C4-2B (cell line): ENCODE measurements around the gene INPPL1.

Experiments
- H3K27ac ChIP-seq: fragments of 450-650 bp; 2 replicates; pipeline ENCODE4 v1.5.1; 2017
- ZFX ChIP-seq: fragments of 450-650 bp; IDR thresholded peaks from 2 replicates; pipeline ENCODE4 v1.6.1; 2017
- TF ChIP-seq, protein P1 (sequence below): fragments of 450-650 bp; conservative IDR thresholded peaks from 2 replicates; pipeline ENCODE4 v1.5.1; 2017; ENCODE audit warnings: mild to moderate bottlenecking

The INPPL1 gene

DNA sequence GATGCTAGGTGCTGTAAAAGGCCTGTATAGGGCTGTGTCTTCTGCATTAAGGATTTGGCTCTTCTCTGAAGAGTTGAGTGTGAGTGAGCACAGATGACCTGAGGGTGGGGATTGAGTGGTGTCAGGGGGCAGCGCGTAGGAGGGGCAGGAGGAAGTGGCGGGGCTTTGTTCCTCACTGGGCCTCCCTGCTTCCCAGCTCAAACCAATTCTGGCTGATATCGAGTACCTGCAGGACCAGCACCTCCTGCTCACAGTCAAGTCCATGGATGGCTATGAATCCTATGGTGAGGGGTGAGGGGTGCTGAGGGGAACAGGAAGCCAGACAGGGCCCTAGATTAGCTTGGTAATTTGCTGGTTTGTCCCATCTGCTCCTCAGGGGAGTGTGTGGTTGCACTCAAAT lies 10.4 kb downstream of the INPPL1 start:
- TF ChIP-seq, protein P1, sequence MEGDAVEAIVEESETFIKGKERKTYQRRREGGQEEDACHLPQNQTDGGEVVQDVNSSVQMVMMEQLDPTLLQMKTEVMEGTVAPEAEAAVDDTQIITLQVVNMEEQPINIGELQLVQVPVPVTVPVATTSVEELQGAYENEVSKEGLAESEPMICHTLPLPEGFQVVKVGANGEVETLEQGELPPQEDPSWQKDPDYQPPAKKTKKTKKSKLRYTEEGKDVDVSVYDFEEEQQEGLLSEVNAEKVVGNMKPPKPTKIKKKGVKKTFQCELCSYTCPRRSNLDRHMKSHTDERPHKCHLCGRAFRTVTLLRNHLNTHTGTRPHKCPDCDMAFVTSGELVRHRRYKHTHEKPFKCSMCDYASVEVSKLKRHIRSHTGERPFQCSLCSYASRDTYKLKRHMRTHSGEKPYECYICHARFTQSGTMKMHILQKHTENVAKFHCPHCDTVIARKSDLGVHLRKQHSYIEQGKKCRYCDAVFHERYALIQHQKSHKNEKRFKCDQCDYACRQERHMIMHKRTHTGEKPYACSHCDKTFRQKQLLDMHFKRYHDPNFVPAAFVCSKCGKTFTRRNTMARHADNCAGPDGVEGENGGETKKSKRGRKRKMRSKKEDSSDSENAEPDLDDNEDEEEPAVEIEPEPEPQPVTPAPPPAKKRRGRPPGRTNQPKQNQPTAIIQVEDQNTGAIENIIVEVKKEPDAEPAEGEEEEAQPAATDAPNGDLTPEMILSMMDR = no peak
- TF ChIP-seq ZFX = no peak
- no peak overlapping the region for H3K27ac ChIP-seq

DNA sequence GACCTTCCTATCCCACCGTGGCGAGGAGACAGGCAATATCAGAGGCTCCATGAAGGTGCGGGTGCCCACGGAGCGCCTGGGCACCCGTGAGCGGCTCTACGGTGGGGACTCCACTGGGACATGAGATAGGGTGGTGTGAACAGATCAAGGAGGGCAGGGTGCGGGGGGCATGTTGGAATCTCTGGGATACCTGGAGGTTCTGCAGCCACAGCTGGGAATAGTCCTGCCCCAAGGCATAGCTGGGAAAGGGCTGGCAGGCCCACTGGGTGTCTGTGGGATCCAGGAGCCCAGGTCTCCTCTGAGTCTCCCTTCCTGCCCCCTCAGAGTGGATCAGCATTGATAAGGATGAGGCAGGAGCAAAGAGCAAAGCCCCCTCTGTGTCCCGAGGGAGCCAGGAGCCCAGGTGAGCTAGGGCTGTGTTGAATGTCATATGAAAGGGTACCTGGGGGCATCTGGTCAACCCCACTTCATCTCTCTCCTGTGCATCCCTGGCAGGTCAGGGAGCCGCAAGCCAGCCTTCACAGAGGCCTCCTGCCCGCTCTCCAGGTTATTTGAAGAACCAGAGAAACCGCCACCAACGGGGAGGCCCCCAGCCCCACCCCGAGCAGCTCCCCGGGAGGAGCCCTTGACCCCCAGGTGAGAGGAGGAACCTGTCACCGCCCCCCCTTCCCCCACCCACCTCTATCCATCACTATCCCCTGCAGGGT lies 10.9 kb downstream of the INPPL1 start:
- H3K27ac ChIP-seq = no peak overlapping the region
- TF ChIP-seq ZFX = no peak
- TF ChIP-seq, protein P1 = no peak

DNA sequence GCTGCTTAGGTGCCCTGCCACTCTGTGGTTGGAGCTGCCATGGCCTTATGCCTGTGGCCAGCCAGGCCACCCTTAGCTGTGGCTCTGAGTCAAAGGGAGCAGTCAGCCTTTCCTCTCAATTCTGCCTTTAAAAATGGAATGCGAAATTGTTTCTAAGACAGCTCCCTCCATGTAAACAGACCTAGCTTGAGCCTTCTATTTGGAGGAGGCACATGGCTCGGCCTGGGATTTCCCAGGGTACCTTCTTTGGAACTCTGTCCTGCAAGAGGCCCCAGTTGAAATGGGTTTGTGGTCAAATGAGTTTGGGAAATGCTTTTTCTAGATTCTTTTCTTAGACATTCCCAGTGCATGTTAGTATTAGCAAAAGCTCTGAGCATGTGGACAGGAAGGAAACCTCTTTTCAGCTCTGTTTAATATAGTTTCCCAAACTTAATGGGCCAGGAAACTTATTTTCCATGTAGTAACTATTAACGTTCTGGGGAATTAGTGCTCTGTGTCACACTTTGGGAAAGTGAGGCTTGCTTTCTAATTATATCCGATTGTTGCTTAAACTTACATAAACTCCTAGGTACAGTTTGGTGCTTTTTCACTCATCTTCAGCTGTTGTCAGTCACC lies 11.6 kb downstream of the INPPL1 start:
- TF ChIP-seq, protein P1 = no peak
- TF ChIP-seq ZFX = no peak
- no peak overlapping the region for H3K27ac ChIP-seq

DNA sequence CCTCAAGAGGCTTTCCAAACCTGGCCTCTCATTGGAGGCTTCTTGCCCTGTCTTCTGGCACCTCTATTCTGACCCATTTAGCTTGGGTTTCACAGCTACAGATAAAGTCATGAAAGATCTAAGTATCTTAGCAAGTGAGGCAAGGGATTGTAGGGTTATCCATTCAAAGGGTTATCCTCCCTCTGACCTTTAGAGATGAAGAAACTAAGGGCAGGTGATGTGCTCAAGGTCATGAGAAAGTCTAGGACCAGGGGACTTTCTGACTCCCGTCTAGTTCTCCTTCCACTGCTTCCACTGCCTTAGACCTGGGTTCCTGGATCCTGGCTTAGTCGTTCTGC lies 12.2 kb downstream of the INPPL1 start:
- no peak overlapping the region for H3K27ac ChIP-seq

DNA sequence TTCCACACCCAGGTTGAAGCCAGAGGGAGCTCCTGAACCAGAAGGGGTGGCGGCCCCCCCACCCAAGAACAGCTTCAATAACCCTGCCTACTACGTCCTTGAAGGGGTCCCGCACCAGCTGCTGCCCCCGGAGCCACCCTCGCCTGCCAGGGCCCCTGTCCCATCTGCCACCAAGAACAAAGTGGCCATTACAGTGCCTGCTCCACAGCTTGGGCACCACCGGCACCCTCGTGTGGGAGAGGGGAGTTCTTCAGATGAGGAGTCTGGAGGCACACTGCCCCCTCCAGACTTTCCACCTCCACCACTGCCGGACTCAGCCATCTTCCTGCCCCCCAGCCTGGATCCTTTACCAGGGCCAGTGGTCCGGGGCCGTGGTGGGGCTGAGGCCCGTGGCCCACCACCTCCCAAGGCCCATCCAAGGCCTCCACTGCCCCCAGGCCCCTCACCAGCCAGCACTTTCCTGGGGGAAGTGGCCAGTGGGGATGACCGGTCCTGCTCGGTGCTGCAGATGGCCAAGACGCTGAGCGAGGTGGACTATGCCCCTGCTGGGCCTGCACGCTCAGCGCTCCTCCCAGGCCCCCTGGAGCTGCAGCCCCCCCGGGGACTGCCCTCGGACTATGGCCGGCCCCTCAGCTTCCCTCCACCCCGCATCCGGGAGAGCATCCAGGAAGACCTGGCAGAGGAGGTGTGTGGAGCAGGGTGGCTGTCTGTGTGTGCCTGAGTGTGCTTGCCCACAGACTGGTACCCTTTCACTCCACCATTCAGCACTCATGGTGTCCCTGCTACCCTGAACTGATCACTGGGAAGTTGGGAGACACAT lies 12.8 kb downstream of the INPPL1 start:
- H3K27ac ChIP-seq = no peak overlapping the region
- TF ChIP-seq, protein P1 = no peak
- TF ChIP-seq ZFX = no peak

More for the DNA sequence above, 12.2 kb downstream of the INPPL1 start:
- no peak for TF ChIP-seq ZFX
- TF ChIP-seq, protein P1 = no peak

DNA sequence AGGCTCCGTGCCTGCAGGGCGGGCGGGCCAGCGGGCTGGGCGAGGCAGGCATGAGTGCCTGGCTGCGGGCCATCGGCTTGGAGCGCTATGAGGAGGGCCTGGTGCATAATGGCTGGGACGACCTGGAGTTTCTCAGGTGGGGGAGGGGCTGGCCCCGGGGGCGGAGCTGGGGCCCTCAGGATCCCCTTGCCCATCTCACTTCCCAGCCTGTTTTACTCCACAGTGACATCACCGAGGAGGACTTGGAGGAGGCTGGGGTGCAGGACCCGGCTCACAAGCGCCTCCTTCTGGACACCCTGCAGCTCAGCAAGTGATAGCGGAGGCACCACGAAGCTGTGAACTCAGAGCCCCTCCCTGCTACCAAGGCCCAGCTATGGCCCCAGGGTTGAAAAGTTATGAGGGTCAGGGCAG lies 13.5 kb downstream of the INPPL1 start:
- TF ChIP-seq, protein P1 = peak; percentile 90
- no peak for TF ChIP-seq ZFX
- H3K27ac ChIP-seq = no peak overlapping the region
